HG03432 (cell line): Measurements from ENCODE around the gene P3H4.

Source experiments
- ATAC-seq: cut with Tn5 transposase; IDR thresholded peaks from one replicate; pipeline ENCODE4 v1.9.1; 2021; ENCODE audit warnings: mild to moderate bottlenecking, moderate library complexity; ENCODE audit not compliant: unreplicated experiment

Gene P3H4

DNA sequence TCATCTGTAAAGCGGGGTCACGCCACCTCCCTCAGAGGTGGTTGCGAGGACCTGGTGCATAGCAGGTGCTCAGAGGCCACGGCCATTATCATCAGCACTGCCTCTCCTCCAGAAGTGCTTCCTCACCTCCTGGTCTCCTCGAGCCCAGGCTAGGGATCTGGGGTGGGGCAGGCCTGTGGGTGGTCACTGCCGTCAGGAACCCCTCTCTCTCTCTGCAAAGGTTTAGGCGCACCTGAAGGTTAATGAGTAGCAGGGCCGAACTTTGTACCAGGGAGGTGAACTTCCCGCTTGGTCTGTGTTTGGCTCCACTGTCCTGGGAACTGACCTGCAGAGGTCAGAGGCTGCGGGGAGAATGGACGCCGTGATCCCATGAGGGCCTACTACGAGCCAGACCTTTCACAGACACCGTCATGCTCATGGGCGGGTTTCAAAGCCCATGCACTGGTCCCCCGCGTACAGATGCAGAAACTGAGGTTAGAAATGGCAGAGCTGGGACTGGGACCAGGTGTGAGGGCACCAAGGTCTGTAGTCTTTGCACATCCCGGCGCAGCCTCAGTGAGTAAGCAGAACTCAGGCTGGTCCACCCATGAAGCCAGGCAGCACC, 39.1 kb downstream of the P3H4 start:
- ATAC-seq: no peak

DNA sequence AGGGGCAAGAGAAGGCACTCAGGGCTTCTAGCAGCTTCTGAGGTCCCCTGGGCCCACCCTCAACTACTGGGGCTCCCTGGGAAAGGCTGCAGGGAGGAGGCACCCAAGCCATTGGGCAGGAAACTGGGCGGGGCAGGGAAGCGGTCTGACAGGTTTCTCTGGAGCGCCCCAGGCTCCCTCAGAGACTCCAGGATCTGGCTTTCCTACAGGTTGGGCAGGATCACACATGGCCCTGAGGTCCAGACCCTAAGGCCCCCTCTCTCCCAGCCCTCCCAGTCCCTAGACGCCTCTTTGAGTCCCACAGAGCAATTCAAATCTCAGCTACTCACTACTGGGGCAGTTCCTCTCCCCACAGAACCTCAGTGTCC, 39.5 kb downstream of the P3H4 start:
- no peak for ATAC-seq

DNA sequence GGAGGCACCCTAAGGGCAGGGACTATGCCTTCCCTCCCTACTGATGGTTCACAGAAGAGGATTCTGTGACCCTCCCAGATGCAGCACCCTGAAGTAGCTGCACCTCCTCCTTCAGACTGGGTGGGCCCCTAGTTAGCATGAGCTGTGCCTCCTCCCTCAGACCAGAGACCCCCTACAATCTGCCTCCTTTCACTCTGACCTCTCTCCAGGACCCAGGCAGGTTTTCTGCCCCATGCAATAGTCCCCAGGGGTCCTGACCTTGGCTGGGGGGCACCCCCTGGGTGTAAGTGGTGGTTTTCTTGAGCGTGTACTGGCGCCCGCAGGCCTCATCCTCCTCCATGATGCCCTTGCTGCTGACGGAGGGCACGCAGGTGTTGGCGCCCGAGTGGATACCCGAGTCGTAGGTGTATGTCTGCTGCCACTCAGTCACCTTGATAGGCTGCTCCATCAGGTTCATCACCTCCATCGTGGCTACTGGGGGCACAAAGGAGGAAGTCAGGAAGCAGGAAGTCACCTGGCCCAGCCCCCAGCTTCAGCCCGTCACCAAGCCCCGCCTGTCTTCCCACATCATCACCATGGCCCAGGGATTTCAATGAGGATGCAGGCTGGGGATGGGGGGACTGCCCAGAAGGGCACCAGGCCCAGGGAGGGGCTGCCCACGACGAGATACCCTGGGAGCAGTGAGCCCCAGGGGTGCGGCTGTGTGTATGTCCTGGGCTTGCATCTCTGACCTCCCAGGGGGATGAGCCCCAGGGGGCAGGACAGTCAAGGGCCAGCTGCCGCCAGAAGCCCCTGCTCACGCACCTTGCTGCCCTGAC, 40.2 kb downstream of the P3H4 start:
- no peak for ATAC-seq

DNA sequence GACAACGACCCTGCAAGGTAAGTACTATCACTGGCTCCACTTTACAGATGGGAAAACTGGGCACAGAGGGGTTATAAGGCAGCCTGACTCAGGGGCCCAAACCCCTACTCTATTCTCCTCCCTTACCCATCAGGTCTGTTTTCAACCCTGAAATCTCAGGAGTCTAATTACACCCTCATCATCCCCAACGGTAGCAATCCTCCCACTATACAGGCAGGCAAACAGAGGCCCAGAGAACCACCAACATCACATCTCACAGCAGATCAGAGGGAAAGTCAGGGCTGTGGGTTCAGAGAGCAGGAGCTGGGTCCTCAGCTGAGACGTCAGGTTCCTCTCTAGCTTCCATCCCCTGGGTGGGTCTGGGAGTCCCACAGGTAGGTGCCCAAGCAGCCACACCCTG, 41.8 kb downstream of the P3H4 start:
- no peak for ATAC-seq

DNA sequence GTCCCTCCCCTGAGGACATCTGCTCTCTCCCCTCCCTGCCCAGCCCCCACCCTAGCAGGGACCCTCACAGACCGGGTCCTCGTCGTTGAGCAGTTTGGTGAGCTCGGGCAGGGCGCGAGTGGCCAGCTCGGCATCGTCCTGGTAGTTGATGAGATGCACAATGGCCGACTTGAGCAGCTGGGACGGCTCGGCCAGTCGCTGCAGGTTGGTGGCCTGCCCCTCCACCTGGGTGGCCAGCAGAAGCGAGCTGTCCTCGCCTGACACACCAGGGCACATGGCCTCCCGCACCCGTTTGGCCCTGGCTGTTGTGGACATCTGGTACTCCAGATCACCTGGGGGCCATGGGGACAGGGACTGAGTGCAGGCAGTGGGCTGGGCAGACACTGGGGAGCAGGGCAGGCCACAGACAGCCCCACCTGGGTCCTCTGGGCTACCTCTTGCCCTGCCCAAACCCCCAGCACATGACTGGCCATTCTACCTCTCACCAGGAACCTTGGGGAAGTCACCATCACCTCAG, 42.3 kb downstream of the P3H4 start:
- ATAC-seq: no peak

DNA sequence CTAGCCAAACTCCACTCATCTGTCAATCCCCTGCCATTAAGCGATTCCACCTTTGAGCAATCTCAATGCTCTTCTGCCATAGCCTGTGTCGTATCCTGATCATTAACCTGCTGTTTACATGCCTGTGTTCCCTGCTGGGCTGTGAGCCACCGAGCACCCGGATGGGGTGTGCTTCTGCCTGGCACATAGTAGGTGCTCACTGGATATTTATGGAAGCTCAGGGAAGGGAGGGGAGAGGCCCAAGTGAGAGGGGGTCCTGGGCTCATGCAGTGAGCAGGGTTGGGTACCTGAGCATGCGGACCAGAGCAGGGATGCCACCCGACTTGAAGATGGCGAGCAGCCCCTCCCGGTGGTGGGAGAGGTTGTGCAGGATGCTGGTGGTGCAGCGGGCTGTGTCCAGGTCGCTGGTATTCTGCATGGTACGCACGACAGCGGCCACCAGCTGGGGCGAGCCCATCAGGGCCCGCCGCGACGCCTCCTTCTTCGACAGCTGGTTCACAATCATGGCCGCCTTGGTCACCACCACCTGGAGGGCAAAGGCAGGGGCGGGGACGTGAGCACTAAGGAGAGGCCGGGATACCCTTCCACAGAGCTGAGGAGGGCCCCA, 43.0 kb downstream of the P3H4 start:
- ATAC-seq: no peak

DNA sequence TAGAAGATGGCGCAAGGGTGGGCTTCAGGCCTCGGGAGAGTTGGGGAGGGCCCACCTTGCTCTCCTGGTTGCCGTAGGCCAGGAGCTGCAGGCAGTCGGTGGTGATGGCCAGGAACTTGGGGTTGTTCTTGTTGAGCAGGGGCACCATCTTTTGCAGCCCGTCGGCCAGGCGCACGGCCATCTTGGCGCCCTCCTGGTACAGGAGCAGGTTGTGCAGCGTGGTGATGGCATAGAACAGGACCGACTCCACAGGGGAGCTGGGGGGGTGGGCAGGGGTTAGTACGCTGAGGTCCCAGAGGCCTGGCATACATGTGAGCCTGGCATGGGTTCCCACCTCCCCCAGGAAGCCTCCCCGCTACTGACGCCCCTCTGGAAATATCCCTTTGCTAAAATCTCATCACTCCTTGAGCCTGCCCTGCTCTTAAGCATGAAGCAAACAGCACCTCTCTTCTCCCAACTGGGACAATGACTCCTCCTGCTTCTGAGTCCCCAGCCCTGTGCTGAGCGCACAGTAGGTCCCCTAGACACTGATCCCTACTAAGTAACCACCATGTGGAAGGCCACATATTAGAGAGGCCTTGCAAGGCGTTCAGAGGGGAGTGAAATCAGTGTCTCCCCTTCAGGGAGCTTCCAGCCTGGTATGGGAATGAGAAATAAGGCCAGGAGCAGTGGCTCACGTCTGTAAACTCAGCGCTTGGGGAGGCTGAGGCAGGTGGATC, 44.3 kb downstream of the P3H4 start:
- ATAC-seq: no peak

DNA sequence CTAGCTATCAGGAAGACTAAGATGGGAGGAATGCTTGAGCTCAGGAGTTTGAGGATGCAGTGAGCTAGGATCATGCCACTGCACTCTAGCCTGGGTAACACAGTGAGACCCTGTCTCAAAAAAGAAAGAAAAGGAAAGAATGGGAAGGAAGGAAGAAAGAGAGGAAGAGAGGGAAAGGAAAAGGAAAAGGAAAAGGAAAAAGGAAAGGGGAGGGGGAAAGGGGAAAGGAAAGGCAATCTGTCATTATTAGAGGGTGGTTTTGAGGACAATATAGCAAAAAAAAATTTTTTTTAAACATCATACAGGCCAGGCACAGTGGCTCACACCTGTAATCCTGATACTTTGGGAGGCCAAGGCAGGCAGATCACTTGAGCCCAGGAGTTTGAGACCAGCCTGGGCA, 45.6 kb downstream of the P3H4 start:
- no peak for ATAC-seq

DNA sequence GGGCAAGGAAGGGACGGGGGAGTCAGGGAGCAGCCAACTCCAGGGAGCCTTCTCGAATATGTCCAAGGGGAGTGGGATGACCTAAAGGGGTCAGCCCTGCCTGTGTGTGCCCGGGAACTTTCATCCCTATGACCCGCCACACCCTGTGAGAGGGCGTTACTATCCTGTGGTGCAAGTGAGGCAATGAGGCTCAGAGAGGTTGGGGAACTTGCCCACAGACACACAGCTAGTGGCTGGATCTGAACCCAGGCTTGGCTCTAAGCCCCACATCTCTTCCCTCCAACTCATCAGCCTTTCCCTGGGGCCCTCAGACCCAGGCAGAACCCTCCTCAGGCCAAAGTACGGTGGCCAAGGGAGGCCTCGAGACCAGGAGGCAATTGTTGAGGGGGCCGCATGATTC, 48.4 kb downstream of the P3H4 start:
- no peak for ATAC-seq

DNA sequence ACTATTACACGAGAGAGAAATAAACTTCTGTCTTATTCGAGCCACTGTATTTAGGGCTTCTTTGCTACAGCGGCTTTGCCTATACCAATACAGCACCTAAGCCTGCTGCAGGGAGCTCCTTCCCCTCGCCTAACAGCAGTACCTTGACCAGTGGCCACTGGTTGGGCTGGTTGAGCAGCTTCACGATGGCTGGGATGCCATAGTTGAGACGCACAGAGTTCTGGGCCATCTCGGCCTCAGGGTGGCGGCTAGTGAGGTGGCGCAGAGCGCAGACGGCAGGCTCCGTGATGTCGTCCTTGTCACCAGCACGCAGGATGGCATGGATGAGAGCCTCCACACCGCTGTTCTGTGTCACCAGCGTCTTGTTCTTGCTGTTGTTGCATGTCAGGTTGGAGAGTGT, 48.9 kb downstream of the P3H4 start:
- ATAC-seq: no peak

DNA sequence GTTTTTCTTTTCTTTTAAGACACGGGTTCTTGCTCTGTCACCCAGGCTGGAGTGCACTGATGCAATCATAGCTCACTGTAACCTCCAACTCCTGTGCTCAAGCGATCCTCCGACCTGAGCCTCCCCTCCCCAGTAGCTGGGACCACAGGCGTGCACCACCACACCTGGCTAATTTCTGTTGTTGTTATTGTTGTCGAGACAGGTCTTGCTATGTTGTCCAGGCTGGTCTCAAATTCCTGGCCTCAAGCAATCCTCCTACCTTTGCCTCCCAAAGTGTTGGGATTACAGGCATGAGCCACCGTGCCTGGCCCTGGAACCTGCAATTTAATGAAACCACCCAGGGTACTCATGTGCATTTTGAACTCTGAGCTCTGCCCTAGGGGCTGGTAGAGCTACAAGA, 49.4 kb downstream of the P3H4 start:
- ATAC-seq: no peak

DNA sequence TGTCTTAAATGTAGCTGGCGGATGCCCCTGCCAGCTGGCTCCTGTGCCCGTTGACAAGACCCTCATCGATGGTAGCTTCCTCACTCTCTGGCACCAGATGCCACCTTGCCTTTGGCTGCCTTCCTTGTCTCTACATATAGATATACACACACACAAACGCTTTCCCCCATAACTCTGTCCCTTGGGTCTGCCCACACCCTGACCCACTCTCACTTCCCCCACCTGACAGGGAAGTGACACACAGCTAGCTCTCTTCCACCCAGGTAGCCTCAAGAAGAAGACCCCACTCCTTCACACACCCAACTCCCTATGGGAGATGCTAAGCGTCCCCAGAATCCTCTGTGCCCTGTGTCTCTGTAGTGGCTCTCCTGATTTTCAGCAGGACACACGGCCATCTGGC, 50.9 kb downstream of the P3H4 start:
- no peak for ATAC-seq

DNA sequence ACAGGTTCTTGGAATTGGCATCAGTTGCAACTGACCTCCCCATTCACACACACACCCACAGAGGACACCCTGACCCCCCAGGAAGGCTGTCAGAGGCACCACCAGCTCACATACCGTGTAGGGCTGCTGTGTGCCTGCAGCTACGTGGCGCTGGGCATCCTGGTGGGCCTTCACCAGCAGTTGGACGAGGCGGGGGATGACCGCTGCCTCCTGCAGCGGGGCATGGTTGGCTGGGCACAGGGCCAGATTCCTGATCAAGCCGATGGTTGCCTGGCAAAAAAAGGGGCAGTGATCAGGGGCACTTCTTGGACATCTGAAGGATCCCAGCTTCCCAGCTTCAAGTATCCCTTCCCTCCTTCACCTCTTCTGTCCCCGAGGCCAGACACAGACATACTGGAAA, 53.1 kb downstream of the P3H4 start:
- no peak for ATAC-seq

DNA sequence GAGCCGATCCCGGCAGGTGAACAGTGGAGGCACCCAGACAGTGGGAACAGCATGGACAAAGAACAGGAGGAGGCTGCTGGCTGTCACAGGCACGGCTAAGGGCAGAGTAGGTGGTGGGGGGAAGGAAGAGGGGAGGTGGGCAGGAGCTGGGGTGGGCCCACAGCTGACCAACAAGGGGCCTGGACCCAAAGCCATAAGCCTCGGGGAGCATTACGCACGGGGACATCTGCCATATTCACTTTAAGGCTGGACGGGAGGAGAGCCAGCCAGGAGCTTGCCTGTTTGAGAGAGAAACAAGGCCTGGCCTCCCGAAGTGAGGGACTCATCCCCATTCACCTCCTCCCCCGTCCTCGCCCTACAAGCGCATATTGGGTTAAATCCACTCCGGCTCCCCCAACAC, 57.7 kb downstream of the P3H4 start:
- ATAC-seq: no peak
